Measurements from ENCODE around the gene SYNE1. TPM values are rescaled to one million over a fixed set of nuclear protein-coding genes. Genes with fewer than 3 reads are reported as not detected.

SYNE1 gene
- total and polyA plus RNA-seq, 10 of the 15 experiments (the other 5 are each of a cell fraction or from before 2014, with no cell fraction given) = 2.3 to 28.7 (median 14.1) TPM

DNA sequence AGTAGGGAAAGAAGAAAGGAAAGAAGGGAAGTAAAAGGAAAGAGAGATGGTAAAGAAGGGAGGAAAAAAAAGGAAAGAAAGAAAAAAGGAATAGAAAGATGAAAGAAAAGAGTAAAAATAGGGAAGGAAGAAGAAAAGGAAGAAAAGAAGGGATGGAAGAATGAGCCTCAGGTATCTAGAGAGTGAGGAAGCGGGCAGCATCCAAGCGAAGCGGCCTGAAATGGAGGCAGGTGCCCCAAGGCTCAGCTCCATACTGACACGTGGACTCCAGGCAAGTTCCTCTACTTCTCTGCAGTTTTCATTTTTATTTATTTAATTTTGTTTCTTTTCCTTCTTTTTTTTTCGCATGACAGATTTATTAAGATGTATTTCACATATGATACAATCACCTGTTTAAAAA is 456.6 kb downstream of the SYNE1 start:
- in situ Hi-C loops (cut with MboI) = no loop called here
- no peak overlapping the region for H3K9ac ChIP-seq (ENCODE audit: control insufficient read depth, insufficient read depth, low read length)
- ATAC-seq = no peak
- ChIA-PET SMC1A (ENCODE audit: uncharacterized antibody, unreplicated experiment) (no interaction called here), RAD21 (ENCODE audit: unreplicated experiment) (no interaction called here), CTCF (no interaction called here), POLR2A (no interaction called here)
- TF ChIP-seq RUNX3 (IDR thresholded peaks at IDR 0.05; ENCODE audit: low read length) (no peak), RFX5 (IDR thresholded peaks at IDR 0.05; ENCODE audit: low read depth, low read length) (no peak)
- DNase-seq (ENCODE audit: low read depth, low spot score) = no peak
- intact Hi-C loops (cut with micrococcal nuclease; ENCODE audit: unreplicated experiment) = no loop called here
- no peaks in the 10 kb centered on the region for H3K36me3 ChIP-seq (ENCODE audit: control insufficient read depth in 2 of 2, insufficient read depth in 2 of 2, low read length in 1 of 2)
- H3K4me2 ChIP-seq (ENCODE audit: control insufficient read depth, insufficient read depth) = no peak overlapping the region
- H3K4me1 ChIP-seq (ENCODE audit: control insufficient read depth, insufficient read depth, low read length) = peaks cover 6% of the 10 kb centered on the region
- no peak overlapping the region for H3K4me3 ChIP-seq
- H3K27me3 ChIP-seq (replicated peaks in 1 of 2; ENCODE audit: control insufficient read depth in 2 of 2, insufficient read depth in 2 of 2, low read length in 1 of 2) = no peaks in the 10 kb centered on the region
- no peaks in the 10 kb centered on the region for H3K79me2 ChIP-seq (ENCODE audit: control insufficient read depth, insufficient read depth, low read length)
- no peaks in the 10 kb centered on the region for H3K9me3 ChIP-seq (replicated peaks; ENCODE audit: control insufficient read depth, insufficient read depth, low read length)
- WGBS (ENCODE audit: insufficient coverage, insufficient replicate concordance, low lambda C conversion rate, missing lambda C conversion rate) = 98% methylated on average over 5 of the region's 5 CpGs
- H2AFZ ChIP-seq (ENCODE audit: control insufficient read depth, low read depth, low read length) = no peak overlapping the region
- no peaks in the 10 kb centered on the region for H4K20me1 ChIP-seq (ENCODE audit: control insufficient read depth, insufficient read depth)
- H3K27ac ChIP-seq (ENCODE audit: control insufficient read depth, insufficient read depth) = no peak overlapping the region
- BruUV-seq (replicated peaks) = no TSS peak
- no peak for FAIRE-seq

DNA sequence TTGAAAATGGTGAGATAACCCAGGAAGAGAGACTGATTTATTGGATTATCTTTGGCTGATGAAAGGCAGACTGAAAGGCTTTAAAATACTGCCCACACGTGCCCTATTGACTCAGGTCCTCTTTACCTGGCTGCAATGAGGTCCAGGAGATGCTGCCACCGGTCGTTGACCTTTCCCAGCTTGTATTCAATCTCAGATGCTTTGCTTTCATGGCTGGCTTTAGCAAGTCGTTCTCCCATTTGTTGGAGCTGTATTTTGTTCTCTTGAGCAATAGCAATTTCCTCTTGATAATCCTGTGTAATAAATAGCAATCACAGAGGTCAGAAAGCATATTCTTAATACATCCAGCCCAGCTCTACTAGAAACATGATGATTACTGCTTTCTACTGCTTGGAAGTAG is 460.9 kb downstream of the SYNE1 start:
- Histone ChIP-seq H2AFZ (ENCODE audit: control insufficient read depth, low read depth, low read length) (no peak overlapping the region), H3K79me2 (ENCODE audit: control insufficient read depth, insufficient read depth, low read length) (no peaks in the 10 kb centered on the region), H3K9ac (ENCODE audit: control insufficient read depth, insufficient read depth, low read length) (no peak overlapping the region), H3K36me3 (ENCODE audit: control insufficient read depth in 2 of 2, insufficient read depth in 2 of 2, low read length in 1 of 2) (no peaks in the 10 kb centered on the region), H3K9me3 (replicated peaks; ENCODE audit: control insufficient read depth, insufficient read depth, low read length) (no peaks in the 10 kb centered on the region), H4K20me1 (ENCODE audit: control insufficient read depth, insufficient read depth) (no peaks in the 10 kb centered on the region), H3K27me3 (replicated peaks in 1 of 2; ENCODE audit: control insufficient read depth in 2 of 2, insufficient read depth in 2 of 2, low read length in 1 of 2) (no peaks in the 10 kb centered on the region), H3K4me1 (ENCODE audit: control insufficient read depth, insufficient read depth, low read length) (peaks cover 6% of the 10 kb centered on the region; the same call in 1 of the 2 replicates), H3K4me2 (ENCODE audit: control insufficient read depth, insufficient read depth) (no peak overlapping the region), H3K27ac (ENCODE audit: control insufficient read depth, insufficient read depth) (no peak overlapping the region), H3K4me3 (no peak overlapping the region)
- in situ Hi-C loops (cut with MboI) = no loop called here
- FAIRE-seq (no peak), DNase-seq (ENCODE audit: low read depth, low spot score) (no peak), ATAC-seq (no peak)
- intact Hi-C loops (cut with micrococcal nuclease; ENCODE audit: unreplicated experiment) = no loop called here
- no TSS peak for BruUV-seq (replicated peaks)
- POLR2A ChIA-PET = interaction anchor here (0.6 kb wide), 1 partner anchor 167 kb away, joined by 3 read pairs; no protein-coding TSS in a partner anchor
- 79% methylated on average over 4 of the region's 4 CpGs for WGBS (ENCODE audit: insufficient coverage, insufficient replicate concordance, low lambda C conversion rate, missing lambda C conversion rate)
- SMC1A ChIA-PET (ENCODE audit: uncharacterized antibody, unreplicated experiment) = interaction anchor here (0.9 to 1.0 kb wide), 2 partner anchors 8 to 9 kb away, joined by 3 read pairs; no protein-coding TSS in a partner anchor
- RAD21 ChIA-PET (ENCODE audit: unreplicated experiment) = no interaction called here
- CTCF ChIA-PET = no interaction called here
- no peak for TF ChIP-seq CHD1 (IDR thresholded peaks at IDR 0.05; ENCODE audit: low read depth, low read length)
- no peak for TF ChIP-seq MEF2B (IDR thresholded peaks at IDR 0.05; ENCODE audit: partially characterized antibody, poor library complexity, severe bottlenecking)
- no peak for TF ChIP-seq NFYA (IDR thresholded peaks at IDR 0.05; ENCODE audit: borderline replicate concordance, low read depth, low read length)
- TF ChIP-seq TCF3 (IDR thresholded peaks at IDR 0.05; ENCODE audit: borderline replicate concordance, insufficient read depth, low read depth, low read length) = no peak
- TF ChIP-seq SMAD1 (IDR thresholded peaks at IDR 0.05; ENCODE audit: low read depth, partially characterized antibody) = no peak
- TF ChIP-seq ZNF384 (IDR thresholded peaks at IDR 0.05; ENCODE audit: borderline replicate concordance, low read depth, low read length) = no peak
- TF ChIP-seq, protein P1, sequence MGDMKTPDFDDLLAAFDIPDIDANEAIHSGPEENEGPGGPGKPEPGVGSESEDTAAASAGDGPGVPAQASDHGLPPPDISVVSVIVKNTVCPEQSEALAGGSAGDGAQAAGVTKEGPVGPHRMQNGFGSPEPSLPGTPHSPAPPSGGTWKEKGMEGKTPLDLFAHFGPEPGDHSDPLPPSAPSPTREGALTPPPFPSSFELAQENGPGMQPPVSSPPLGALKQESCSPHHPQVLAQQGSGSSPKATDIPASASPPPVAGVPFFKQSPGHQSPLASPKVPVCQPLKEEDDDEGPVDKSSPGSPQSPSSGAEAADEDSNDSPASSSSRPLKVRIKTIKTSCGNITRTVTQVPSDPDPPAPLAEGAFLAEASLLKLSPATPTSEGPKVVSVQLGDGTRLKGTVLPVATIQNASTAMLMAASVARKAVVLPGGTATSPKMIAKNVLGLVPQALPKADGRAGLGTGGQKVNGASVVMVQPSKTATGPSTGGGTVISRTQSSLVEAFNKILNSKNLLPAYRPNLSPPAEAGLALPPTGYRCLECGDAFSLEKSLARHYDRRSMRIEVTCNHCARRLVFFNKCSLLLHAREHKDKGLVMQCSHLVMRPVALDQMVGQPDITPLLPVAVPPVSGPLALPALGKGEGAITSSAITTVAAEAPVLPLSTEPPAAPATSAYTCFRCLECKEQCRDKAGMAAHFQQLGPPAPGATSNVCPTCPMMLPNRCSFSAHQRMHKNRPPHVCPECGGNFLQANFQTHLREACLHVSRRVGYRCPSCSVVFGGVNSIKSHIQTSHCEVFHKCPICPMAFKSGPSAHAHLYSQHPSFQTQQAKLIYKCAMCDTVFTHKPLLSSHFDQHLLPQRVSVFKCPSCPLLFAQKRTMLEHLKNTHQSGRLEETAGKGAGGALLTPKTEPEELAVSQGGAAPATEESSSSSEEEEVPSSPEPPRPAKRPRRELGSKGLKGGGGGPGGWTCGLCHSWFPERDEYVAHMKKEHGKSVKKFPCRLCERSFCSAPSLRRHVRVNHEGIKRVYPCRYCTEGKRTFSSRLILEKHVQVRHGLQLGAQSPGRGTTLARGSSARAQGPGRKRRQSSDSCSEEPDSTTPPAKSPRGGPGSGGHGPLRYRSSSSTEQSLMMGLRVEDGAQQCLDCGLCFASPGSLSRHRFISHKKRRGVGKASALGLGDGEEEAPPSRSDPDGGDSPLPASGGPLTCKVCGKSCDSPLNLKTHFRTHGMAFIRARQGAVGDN (IDR thresholded peaks at IDR 0.05) = no peak
- TF ChIP-seq BRCA1 (IDR thresholded peaks at IDR 0.05; ENCODE audit: low read depth, low read length) = no peak
- TF ChIP-seq TAF1 (IDR thresholded peaks at IDR 0.05; ENCODE audit: borderline replicate concordance, low read depth, low read length) = no peak
- TF ChIP-seq EP300 (IDR thresholded peaks at IDR 0.05; ENCODE audit: borderline replicate concordance in 1 of 2, control insufficient read depth in 1 of 2, low read depth in 2 of 2, low read length in 2 of 2) = no peak
- TF ChIP-seq, protein P2, sequence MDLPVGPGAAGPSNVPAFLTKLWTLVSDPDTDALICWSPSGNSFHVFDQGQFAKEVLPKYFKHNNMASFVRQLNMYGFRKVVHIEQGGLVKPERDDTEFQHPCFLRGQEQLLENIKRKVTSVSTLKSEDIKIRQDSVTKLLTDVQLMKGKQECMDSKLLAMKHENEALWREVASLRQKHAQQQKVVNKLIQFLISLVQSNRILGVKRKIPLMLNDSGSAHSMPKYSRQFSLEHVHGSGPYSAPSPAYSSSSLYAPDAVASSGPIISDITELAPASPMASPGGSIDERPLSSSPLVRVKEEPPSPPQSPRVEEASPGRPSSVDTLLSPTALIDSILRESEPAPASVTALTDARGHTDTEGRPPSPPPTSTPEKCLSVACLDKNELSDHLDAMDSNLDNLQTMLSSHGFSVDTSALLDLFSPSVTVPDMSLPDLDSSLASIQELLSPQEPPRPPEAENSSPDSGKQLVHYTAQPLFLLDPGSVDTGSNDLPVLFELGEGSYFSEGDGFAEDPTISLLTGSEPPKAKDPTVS (IDR thresholded peaks at IDR 0.05; ENCODE audit: low read depth, low read length) = no peak
